Measurements from ENCODE around the gene PDIA5. TPM values are rescaled to one million over a fixed set of nuclear protein-coding genes. Genes with fewer than 3 reads are reported as not detected.

The PDIA5 gene
- total RNA-seq, 1 experiment from 2014 or later: 24.3 TPM

GRCh38 chr3:123081718-123082369 lies 15.0 kb downstream of the PDIA5 start:
- Histone ChIP-seq H3K4me2 (ENCODE audit: insufficient read depth, insufficient read length, low read length) (no peak overlapping the region), H3K27ac (ENCODE audit: insufficient read length, low read depth, low read length) (no peak overlapping the region)

More at GRCh38 chr3:123081718-123082369, 15.0 kb downstream of the PDIA5 start:
- Histone ChIP-seq H3K23me2 (ENCODE audit: insufficient read length, low read depth, low read length, poor library complexity, severe bottlenecking) (no peaks in the 10 kb centered on the region), H2BK12ac (ENCODE audit: insufficient read length, low read depth, low read length) (no peak overlapping the region), H3K4ac (ENCODE audit: low read depth, low read length) (no peak overlapping the region), H4K8ac (replicated peaks; ENCODE audit: insufficient read length, low read depth, low read length) (no peak overlapping the region), H3K79me1 (ENCODE audit: insufficient read depth, low read depth, low read length, poor library complexity, severe bottlenecking) (peaks cover 2% of the 10 kb centered on the region), H3K4me1 (ENCODE audit: insufficient read depth, low read length) (peaks cover 17% of the 10 kb centered on the region), H3K23ac (ENCODE audit: insufficient read length, low read depth, low read length) (no peak overlapping the region), H2BK5ac (ENCODE audit: insufficient read length, low read length) (no peak overlapping the region), H2AK5ac (ENCODE audit: insufficient read length, low read length) (no peak overlapping the region), H4K91ac (ENCODE audit: insufficient read length, low read depth, low read length) (no peak overlapping the region), H2AFZ (ENCODE audit: low read length) (no peak overlapping the region), H3K14ac (ENCODE audit: insufficient read depth, low read length) (no peak overlapping the region), H3T11ph (ENCODE audit: low read length) (no peak overlapping the region), H3K9ac (ENCODE audit: extremely low read depth, insufficient read length, low read length) (no peak overlapping the region), H3K79me2 (ENCODE audit: insufficient read depth, low read length) (peaks cover 16% of the 10 kb centered on the region; the same call in 1 of the 2 replicates), H2BK15ac (ENCODE audit: low read depth, low read length) (no peak overlapping the region), H3K18ac (ENCODE audit: insufficient read length, low read depth, low read length) (no peak overlapping the region), H4K20me1 (ENCODE audit: control insufficient read depth, insufficient read depth, insufficient read length) (peaks cover 2% of the 10 kb centered on the region), H4K5ac (ENCODE audit: insufficient read length, low read depth, low read length) (no peak overlapping the region), H2BK120ac (ENCODE audit: low read depth, low read length, poor library complexity, severe bottlenecking) (no peak overlapping the region), H3K27me3 (ENCODE audit: insufficient read depth, low read length) (no peaks in the 10 kb centered on the region), H2BK20ac (ENCODE audit: low read depth, low read length, poor library complexity, severe bottlenecking) (no peak overlapping the region), H3K9me3 (ENCODE audit: control insufficient read depth, low read depth, low read length) (no peaks in the 10 kb centered on the region), H3K56ac (ENCODE audit: insufficient read length, low read depth, low read length) (no peak overlapping the region)
- H3K4me1 Mint-ChIP-seq: peaks cover 51 to 52% of the 10 kb centered on the region in 2 experiments
- WGBS (ENCODE audit: extremely low coverage, insufficient read length, low lambda C conversion rate): no CpG with 5 or more reads among the region's 8 CpGs
- H3K9me3 Mint-ChIP-seq: no peaks in the 10 kb centered on the region
- H3K27ac Mint-ChIP-seq: 0 out of 7 replicates have a peak overlapping the region, but pooled peaks of 1 of the 3 experiments have one; percentile 73
- H3K4me3 Mint-ChIP-seq: no peak overlapping the region
- H3K27me3 Mint-ChIP-seq (ENCODE audit: low read depth): no peaks in the 10 kb centered on the region; the same call in 1 of the 2 replicates
- no peaks in the 10 kb centered on the region for H3K36me3 Mint-ChIP-seq (ENCODE audit: insufficient read depth in 1 of 3, low read depth in 3 of 3)
- no peak for DNase-seq
- no peak for TF ChIP-seq CTCF (conservative IDR thresholded peaks at IDR 0.05)

Measured in H9 (cell line).